ENCODE measurements around the gene DAGLA.

The DAGLA gene

GRCh38 chr11:61756452-61757212 lies 76.4 kb downstream of the DAGLA start:
- DNase-seq (ENCODE audit: low read depth) = no peak
- in situ Hi-C loops (cut with HindIII; ENCODE audit: low sequenced_read_pairs) = no loop called here
- no peak overlapping the region for H3K4me3 ChIP-seq (ENCODE audit: low read depth, low read length)
- TF ChIP-seq CTCF (IDR thresholded peaks at IDR 0.05; ENCODE audit: low read depth, low read length, missing control alignments) = no peak

GRCh38 chr11:61757213-61757862 lies 77.1 kb downstream of the DAGLA start:
- in situ Hi-C loops (cut with HindIII; ENCODE audit: low sequenced_read_pairs) = no loop called here
- no peak overlapping the region for H3K4me3 ChIP-seq (ENCODE audit: low read depth, low read length)
- no peak for DNase-seq (ENCODE audit: low read depth)
- no peak for TF ChIP-seq CTCF (IDR thresholded peaks at IDR 0.05; ENCODE audit: low read depth, low read length, missing control alignments)

GRCh38 chr11:61760946-61761345 lies 80.8 kb downstream of the DAGLA start:
- in situ Hi-C loops (cut with HindIII; ENCODE audit: low sequenced_read_pairs) = no loop called here
- no peak for TF ChIP-seq CTCF (IDR thresholded peaks at IDR 0.05; ENCODE audit: low read depth, low read length, missing control alignments)

GRCh38 chr11:61761440-61762222 lies 81.4 kb downstream of the DAGLA start:
- H3K4me3 ChIP-seq (ENCODE audit: low read depth, low read length) = no peak overlapping the region
- in situ Hi-C loops (cut with HindIII; ENCODE audit: low sequenced_read_pairs) = no loop called here
- DNase-seq (ENCODE audit: low read depth) = no peak
- TF ChIP-seq CTCF (IDR thresholded peaks at IDR 0.05; ENCODE audit: low read depth, low read length, missing control alignments) = no peak

More at GRCh38 chr11:61760946-61761345, 80.8 kb downstream of the DAGLA start:
- H3K4me3 ChIP-seq (ENCODE audit: low read depth, low read length) = no peak overlapping the region
- DNase-seq (ENCODE audit: low read depth) = no peak

GRCh38 chr11:61762223-61762615 lies 82.0 kb downstream of the DAGLA start:
- no peak overlapping the region for H3K4me3 ChIP-seq (ENCODE audit: low read depth, low read length)
- DNase-seq (ENCODE audit: low read depth) = no peak
- in situ Hi-C loops (cut with HindIII; ENCODE audit: low sequenced_read_pairs) = no loop called here
- no peak for TF ChIP-seq CTCF (IDR thresholded peaks at IDR 0.05; ENCODE audit: low read depth, low read length, missing control alignments)

GRCh38 chr11:61762798-61763197 lies 82.6 kb downstream of the DAGLA start:
- in situ Hi-C loops (cut with HindIII; ENCODE audit: low sequenced_read_pairs) = no loop called here
- no peak overlapping the region for H3K4me3 ChIP-seq (ENCODE audit: low read depth, low read length)

More at GRCh38 chr11:61762798-61763197, 82.6 kb downstream of the DAGLA start:
- no peak for DNase-seq (ENCODE audit: low read depth)
- no peak for TF ChIP-seq CTCF (IDR thresholded peaks at IDR 0.05; ENCODE audit: low read depth, low read length, missing control alignments)

Data from astrocyte of the cerebellum (primary cell).